Limb (tissue), 2 donors: Measurements from ENCODE around the gene EN1.
A peak's percentile ranks its signal among the peaks of the same experiment; 100 is the strongest.

Experiments
- DNase-seq, 2 donors: peaks; one replicate each; pipeline ENCODE4 v3.0.0-alpha.2; 2016; ENCODE audit errors: extremely low spot score in 2 of 2

The EN1 gene

GRCh38 chr2:118856330-118856977 is 9.0 kb upstream of the EN1 start:
- DNase-seq = no peak

GRCh38 chr2:118855451-118856279 is 8.2 kb upstream of the EN1 start:
- peak; percentile 88 to 95 for DNase-seq

GRCh38 chr2:118854507-118855345 is 7.3 kb upstream of the EN1 start:
- DNase-seq = no peak

- DNase-seq = no peak
Observed at GRCh38 chr2:118853651-118854291, 6.3 kb upstream of the EN1 start.

- DNase-seq = no peak
Observed at GRCh38 chr2:118853129-118853640, 5.7 kb upstream of the EN1 start.

GRCh38 chr2:118852605-118853128 is 5.2 kb upstream of the EN1 start:
- DNase-seq = peak in 1 of 2 donors; percentile 69

GRCh38 chr2:118851650-118852049 is 4.2 kb upstream of the EN1 start:
- DNase-seq = no peak

GRCh38 chr2:118850901-118851415 is 3.5 kb upstream of the EN1 start:
- DNase-seq = no peak

- DNase-seq = no peak
Observed at GRCh38 chr2:118850168-118850900, 2.9 kb upstream of the EN1 start.

GRCh38 chr2:118849226-118850167 is 2.0 kb upstream of the EN1 start:
- DNase-seq = no peak

- no peak for DNase-seq
Observed at GRCh38 chr2:118848381-118849225, 1.2 kb upstream of the EN1 start.

GRCh38 chr2:118847762-118848172 is 319 bp upstream of the EN1 start:
- DNase-seq = peak; percentile 82 to 87

GRCh38 chr2:118846442-118846952 is 951 bp downstream of the EN1 start:
- DNase-seq = no peak

- peak in 1 of 2 donors; percentile 53 for DNase-seq
Observed at GRCh38 chr2:118845522-118846441, 1.7 kb downstream of the EN1 start.

GRCh38 chr2:118845005-118845521 is 2.4 kb downstream of the EN1 start:
- peak in 1 of 2 donors; percentile 55 for DNase-seq

GRCh38 chr2:118844261-118845004 is 3.0 kb downstream of the EN1 start:
- peak in 1 of 2 donors; percentile 47 for DNase-seq
